ENCODE measurements around the gene ADAT2. TPM values are rescaled to one million over a fixed set of nuclear protein-coding genes. Genes with fewer than 3 reads are reported as not detected.

Gene ADAT2
- total and polyA plus RNA-seq, 2 of the 4 experiments (the other 2 are of a cell fraction): 2.7 to 5.4 TPM

DNA sequence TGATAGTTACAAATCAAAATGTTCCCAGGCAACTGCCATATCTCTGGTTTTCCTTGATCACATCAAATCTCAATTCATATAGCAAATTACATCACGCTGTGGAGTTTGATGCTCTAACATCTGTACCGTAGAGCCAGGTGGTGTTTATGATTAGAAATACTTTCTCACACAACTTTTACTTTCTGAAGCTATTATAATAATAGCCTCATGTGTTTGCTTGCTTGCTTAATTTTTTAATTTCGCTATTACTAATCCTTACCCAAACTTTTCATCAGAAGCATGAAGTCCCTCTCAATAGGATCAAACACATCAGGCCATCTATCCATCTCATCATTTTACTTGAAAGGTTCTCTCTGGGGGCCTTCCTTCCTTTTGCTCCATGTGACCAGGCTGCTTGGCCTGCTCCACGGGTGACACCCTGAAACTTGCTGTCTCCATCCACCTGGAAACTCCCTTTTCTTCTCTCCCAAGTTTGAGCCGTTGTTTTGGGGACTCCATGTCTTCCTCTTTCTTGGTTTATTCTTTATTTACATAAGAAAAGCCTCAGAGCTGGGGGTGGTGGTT lies 75.4 kb downstream of the ADAT2 start:
- Histone ChIP-seq H3K4me1 (ENCODE audit: control insufficient read depth, insufficient read depth, low read length) (no peaks in the 10 kb centered on the region), H4K8ac (ENCODE audit: low read depth in 2 of 2, low read length in 2 of 2) (no peak overlapping the region), H2BK120ac (ENCODE audit: low read depth, low read length) (no peak overlapping the region), H3K18ac (ENCODE audit: low read depth, low read length) (no peak overlapping the region), H2AK5ac (ENCODE audit: low read depth, low read length) (no peak overlapping the region), H3K4me2 (ENCODE audit: low read depth, low read length) (no peak overlapping the region), H3K27me3 (ENCODE audit: control insufficient read depth, insufficient read depth, low read length) (peaks cover 4% of the 10 kb centered on the region; the same call in 1 of the 2 replicates), H3K9me1 (ENCODE audit: insufficient read depth, low read length) (no peaks in the 10 kb centered on the region), H3K9me3 (ENCODE audit: control insufficient read depth, insufficient read depth, low read length) (no peaks in the 10 kb centered on the region), H2BK15ac (ENCODE audit: low read depth, low read length) (no peak overlapping the region), H3K56ac (ENCODE audit: extremely low read depth, insufficient read depth, low read length) (no peak overlapping the region), H3K27ac (ENCODE audit: insufficient read depth, low read length) (no peak overlapping the region), H3K4me3 (ENCODE audit: insufficient read depth, low read depth, low read length) (no peak overlapping the region), H4K5ac (ENCODE audit: low read depth, low read length) (no peak overlapping the region), H2BK20ac (ENCODE audit: low read depth, low read length) (no peak overlapping the region), H3K36me3 (ENCODE audit: control insufficient read depth, insufficient read depth, low read length) (no peaks in the 10 kb centered on the region), H3K14ac (replicated peaks; ENCODE audit: low read depth, low read length) (no peak overlapping the region), H3K79me1 (ENCODE audit: low read depth in 1 of 2, low read length in 2 of 2) (no peaks in the 10 kb centered on the region), H4K91ac (ENCODE audit: insufficient read depth, low read depth, low read length) (no peak overlapping the region), H3K9ac (ENCODE audit: low read depth, low read length) (no peak overlapping the region), H3K23ac (ENCODE audit: low read depth, low read length) (no peak overlapping the region), H4K20me1 (ENCODE audit: insufficient read depth, low read length) (no peaks in the 10 kb centered on the region), H3K4ac (ENCODE audit: low read depth, low read length) (no peak overlapping the region), H2BK5ac (ENCODE audit: low read depth, low read length, poor library complexity, severe bottlenecking) (no peak overlapping the region), H2AFZ (replicated peaks; ENCODE audit: low read length, poor library complexity) (no peak overlapping the region), H2AK9ac (replicated peaks; ENCODE audit: low read depth, low read length, poor library complexity) (no peak overlapping the region)
- ChIA-PET POLR2A (ENCODE audit: unreplicated experiment) (no interaction called here), CTCF (interaction anchor here (1.5 kb wide), 1 partner anchor 10 kb away, joined by 3 read pairs; no protein-coding TSS in a partner anchor)
- TF ChIP-seq CHD1 (IDR thresholded peaks at IDR 0.05; ENCODE audit: low read depth, low read length): no peak
- TF ChIP-seq POLR2A (IDR thresholded peaks at IDR 0.05; ENCODE audit: low read depth, low read length): no peak
- no peak for TF ChIP-seq RAD21 (IDR thresholded peaks at IDR 0.05; ENCODE audit: low read length)
- TF ChIP-seq MAZ (IDR thresholded peaks at IDR 0.05; ENCODE audit: borderline replicate concordance, low read depth, low read length): no peak
- TF ChIP-seq MAFK (IDR thresholded peaks at IDR 0.05; ENCODE audit: low read depth, low read length): no peak
- no peak for TF ChIP-seq CEBPB (IDR thresholded peaks at IDR 0.05; ENCODE audit: low read depth, low read length)
- TF ChIP-seq, protein P1, sequence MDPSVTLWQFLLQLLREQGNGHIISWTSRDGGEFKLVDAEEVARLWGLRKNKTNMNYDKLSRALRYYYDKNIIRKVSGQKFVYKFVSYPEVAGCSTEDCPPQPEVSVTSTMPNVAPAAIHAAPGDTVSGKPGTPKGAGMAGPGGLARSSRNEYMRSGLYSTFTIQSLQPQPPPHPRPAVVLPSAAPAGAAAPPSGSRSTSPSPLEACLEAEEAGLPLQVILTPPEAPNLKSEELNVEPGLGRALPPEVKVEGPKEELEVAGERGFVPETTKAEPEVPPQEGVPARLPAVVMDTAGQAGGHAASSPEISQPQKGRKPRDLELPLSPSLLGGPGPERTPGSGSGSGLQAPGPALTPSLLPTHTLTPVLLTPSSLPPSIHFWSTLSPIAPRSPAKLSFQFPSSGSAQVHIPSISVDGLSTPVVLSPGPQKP (IDR thresholded peaks at IDR 0.05; ENCODE audit: borderline replicate concordance, low read depth, low read length): no peak
- no TSS peak for BruUV-seq (replicated peaks)
- DNase-seq (no peak), ATAC-seq (ENCODE audit: low read depth) (no peak)
- in situ Hi-C loops (cut with MboI; ENCODE audit: low sequenced_read_pairs) (no loop called here), dilution Hi-C loops (cut with HindIII; ENCODE audit: low sequenced_read_pairs, unreplicated experiment) (no loop called here), intact Hi-C loops (cut with micrococcal nuclease) (no loop called here)
- no CpG with 5 or more reads among the region's 5 CpGs for WGBS, 2 experiments (ENCODE audit: extremely low coverage in 2 of 2, insufficient read length in 1 of 2)
